ENCODE data around the gene TRIM39. TPM values are rescaled to one million over a fixed set of nuclear protein-coding genes. Genes with fewer than 3 reads are reported as not detected.

The TRIM39 gene
- total and polyA plus RNA-seq, 9 of the 15 experiments (the other 6 are each of a cell fraction or from before 2014, with no cell fraction given): 5.6 to 17.7 (median 12.8) TPM

- TF ChIP-seq FOXA3 (CRISPR knock-in tag; conservative IDR thresholded peaks at IDR 0.05 in 1 of 2, IDR thresholded peaks at IDR 0.05 in 1 of 2): no peak
- TF ChIP-seq NRF1 (conservative IDR thresholded peaks at IDR 0.05 in 1 of 2, IDR thresholded peaks at IDR 0.05 in 1 of 2): 0 out of 4 replicates have a peak, but pooled peaks of 1 of the 2 experiments have one; percentile 22
- no peak for TF ChIP-seq ZSCAN29 (IDR thresholded peaks at IDR 0.05)
- TF ChIP-seq NFE2 (IDR thresholded peaks at IDR 0.05; ENCODE audit: low read depth): peak; percentile 57
- TF ChIP-seq BACH1 (tag; IDR thresholded peaks at IDR 0.05): peak; percentile 52; the same call in 1 of the 2 replicates
- peak; percentile 54; the same call in 1 of the 2 replicates for TF ChIP-seq TEAD4 (IDR thresholded peaks at IDR 0.05; ENCODE audit: low read length)
- no peak for TF ChIP-seq TEAD4 (CRISPR knock-in tag; IDR thresholded peaks at IDR 0.05; ENCODE audit: borderline replicate concordance)
- peak; percentile 24; the same call in 1 of the 2 replicates for TF ChIP-seq ESRRA (IDR thresholded peaks at IDR 0.05; ENCODE audit: borderline replicate concordance, low read depth)
- peak in 1 of 2 experiments; percentile 61; a peak in 1 of 4 replicates for TF ChIP-seq RCOR1 (IDR thresholded peaks at IDR 0.05; ENCODE audit: borderline replicate concordance in 1 of 2, low read depth in 2 of 2, low read length in 2 of 2)
- no peak for TF ChIP-seq HOXB6 (CRISPR knock-in tag; IDR thresholded peaks at IDR 0.05; ENCODE audit: borderline replicate concordance)
- no peak for TF ChIP-seq MCM3 (IDR thresholded peaks at IDR 0.05)
- no peak for TF ChIP-seq FOXJ2 (tag; IDR thresholded peaks at IDR 0.05)
- TF ChIP-seq NFE2L1 (tag; IDR thresholded peaks at IDR 0.05; ENCODE audit: borderline replicate concordance, low read depth): no peak
- TF ChIP-seq SMARCA5 (IDR thresholded peaks at IDR 0.05): no peak
- TF ChIP-seq CREB5 (CRISPR knock-in tag; IDR thresholded peaks at IDR 0.05): no peak
- TF ChIP-seq KLF6 (CRISPR knock-in tag; IDR thresholded peaks at IDR 0.05; ENCODE audit: borderline replicate concordance): no peak
- TF ChIP-seq PHF21A (IDR thresholded peaks at IDR 0.05; ENCODE audit: borderline replicate concordance, low read depth): no peak
- TF ChIP-seq ZNF444 (CRISPR knock-in tag; IDR thresholded peaks at IDR 0.05): no peak
- TF ChIP-seq THRAP3 (IDR thresholded peaks at IDR 0.05; ENCODE audit: borderline replicate concordance): no peak
- TF ChIP-seq ID3 (CRISPR knock-in tag; IDR thresholded peaks at IDR 0.05): no peak
- TF ChIP-seq ID3 (tag; IDR thresholded peaks at IDR 0.05): peak; percentile 13; the same call in 1 of the 2 replicates
- TF ChIP-seq, protein P1, sequence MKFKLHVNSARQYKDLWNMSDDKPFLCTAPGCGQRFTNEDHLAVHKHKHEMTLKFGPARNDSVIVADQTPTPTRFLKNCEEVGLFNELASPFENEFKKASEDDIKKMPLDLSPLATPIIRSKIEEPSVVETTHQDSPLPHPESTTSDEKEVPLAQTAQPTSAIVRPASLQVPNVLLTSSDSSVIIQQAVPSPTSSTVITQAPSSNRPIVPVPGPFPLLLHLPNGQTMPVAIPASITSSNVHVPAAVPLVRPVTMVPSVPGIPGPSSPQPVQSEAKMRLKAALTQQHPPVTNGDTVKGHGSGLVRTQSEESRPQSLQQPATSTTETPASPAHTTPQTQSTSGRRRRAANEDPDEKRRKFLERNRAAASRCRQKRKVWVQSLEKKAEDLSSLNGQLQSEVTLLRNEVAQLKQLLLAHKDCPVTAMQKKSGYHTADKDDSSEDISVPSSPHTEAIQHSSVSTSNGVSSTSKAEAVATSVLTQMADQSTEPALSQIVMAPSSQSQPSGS (CRISPR knock-in tag; IDR thresholded peaks at IDR 0.05): no peak
- TF ChIP-seq PRMT5 (CRISPR knock-in tag; IDR thresholded peaks at IDR 0.05): no peak
- no peak for TF ChIP-seq CBX1 (IDR thresholded peaks at IDR 0.05; ENCODE audit: low read depth)
- TF ChIP-seq WHSC1 (IDR thresholded peaks at IDR 0.05; ENCODE audit: low read length): no peak
- TF ChIP-seq ZNF79 (CRISPR knock-in tag; IDR thresholded peaks at IDR 0.05; ENCODE audit: low read depth): no peak
- TF ChIP-seq, protein P2, sequence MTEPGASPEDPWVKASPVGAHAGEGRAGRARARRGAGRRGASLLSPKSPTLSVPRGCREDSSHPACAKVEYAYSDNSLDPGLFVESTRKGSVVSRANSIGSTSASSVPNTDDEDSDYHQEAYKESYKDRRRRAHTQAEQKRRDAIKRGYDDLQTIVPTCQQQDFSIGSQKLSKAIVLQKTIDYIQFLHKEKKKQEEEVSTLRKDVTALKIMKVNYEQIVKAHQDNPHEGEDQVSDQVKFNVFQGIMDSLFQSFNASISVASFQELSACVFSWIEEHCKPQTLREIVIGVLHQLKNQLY (CRISPR knock-in tag; conservative IDR thresholded peaks at IDR 0.05): no peak
- TF ChIP-seq MEIS2 (IDR thresholded peaks at IDR 0.05; ENCODE audit: partially characterized antibody): no peak
Measured at GRCh38 chr6:30340589-30341054, 13.9 kb downstream of the TRIM39 start (continued).
